Ovary (tissue), 3 donors: Measurements from ENCODE around the gene RIBC1.

ENCODE experiments used
- CTCF ChIP-seq, 3 donors: fragments of 450-650 bp in 2 of 3; fragments of 200-600 bp in 1 of 3; IDR thresholded peaks; one replicate each; pipeline versions ENCODE4 v1.5.1 to v1.8.0; 2016 to 2022; ENCODE audit warnings: antibody characterized with exemption in 3 of 3, mild to moderate bottlenecking in 1 of 3
- EP300 ChIP-seq: sonication (generic); formaldehyde crosslinking; IDR thresholded peaks from one replicate; pipeline ENCODE4 v1.6.1; 2017; ENCODE audit warnings: antibody characterized with exemption
- POLR2A ChIP-seq: fragments of 450-650 bp; IDR thresholded peaks from one replicate; pipeline ENCODE4 v1.6.1; 2017; ENCODE audit warnings: antibody characterized with exemption, mild to moderate bottlenecking, moderate library complexity
- donor health status: DM: no; HTN: no; CAD: no.

GRCh38 chrX:53373307-53373706, 49.4 kb upstream of the RIBC1 start:
- TF ChIP-seq POLR2A, result no peak
- TF ChIP-seq EP300, result no peak
- TF ChIP-seq CTCF (IDR thresholded peaks at IDR 0.05), result no peak
